Stimulated activated memory B cell treated with anti-CD40 and anti-IgM and Interleukin-4, amounts not matched to agents 10 μg/mL and 1 μg/mL and 100 μg/mL, for 72 hours (primary cell): ENCODE data around the gene CELF5.

Experiments
- ATAC-seq: fragments of 150-1000 bp; cut with Tn5 transposase; 2 replicates; pipeline ENCODE4 v1.10.0; 2021
- H3K27ac Mint-ChIP-seq: one replicate; pipeline ENCODE4 v1.8.0; 2022; ENCODE audit warnings: mild to moderate bottlenecking, mixed read lengths
- H3K27me3 Mint-ChIP-seq: one replicate; pipeline ENCODE4 v1.8.0; 2022; ENCODE audit warnings: mixed read lengths
- H3K36me3 Mint-ChIP-seq: one replicate; pipeline ENCODE4 v1.8.0; 2022; ENCODE audit warnings: mixed read lengths
- H3K4me1 Mint-ChIP-seq: one replicate; pipeline ENCODE4 v1.8.0; 2022; ENCODE audit warnings: mixed read lengths
- H3K4me3 Mint-ChIP-seq: one replicate; pipeline ENCODE4 v1.8.0; 2022; ENCODE audit warnings: mild to moderate bottlenecking, moderate library complexity, mixed read lengths
- H3K9me3 Mint-ChIP-seq: one replicate; pipeline ENCODE4 v1.8.0; 2022; ENCODE audit warnings: mixed read lengths

Gene CELF5

DNA sequence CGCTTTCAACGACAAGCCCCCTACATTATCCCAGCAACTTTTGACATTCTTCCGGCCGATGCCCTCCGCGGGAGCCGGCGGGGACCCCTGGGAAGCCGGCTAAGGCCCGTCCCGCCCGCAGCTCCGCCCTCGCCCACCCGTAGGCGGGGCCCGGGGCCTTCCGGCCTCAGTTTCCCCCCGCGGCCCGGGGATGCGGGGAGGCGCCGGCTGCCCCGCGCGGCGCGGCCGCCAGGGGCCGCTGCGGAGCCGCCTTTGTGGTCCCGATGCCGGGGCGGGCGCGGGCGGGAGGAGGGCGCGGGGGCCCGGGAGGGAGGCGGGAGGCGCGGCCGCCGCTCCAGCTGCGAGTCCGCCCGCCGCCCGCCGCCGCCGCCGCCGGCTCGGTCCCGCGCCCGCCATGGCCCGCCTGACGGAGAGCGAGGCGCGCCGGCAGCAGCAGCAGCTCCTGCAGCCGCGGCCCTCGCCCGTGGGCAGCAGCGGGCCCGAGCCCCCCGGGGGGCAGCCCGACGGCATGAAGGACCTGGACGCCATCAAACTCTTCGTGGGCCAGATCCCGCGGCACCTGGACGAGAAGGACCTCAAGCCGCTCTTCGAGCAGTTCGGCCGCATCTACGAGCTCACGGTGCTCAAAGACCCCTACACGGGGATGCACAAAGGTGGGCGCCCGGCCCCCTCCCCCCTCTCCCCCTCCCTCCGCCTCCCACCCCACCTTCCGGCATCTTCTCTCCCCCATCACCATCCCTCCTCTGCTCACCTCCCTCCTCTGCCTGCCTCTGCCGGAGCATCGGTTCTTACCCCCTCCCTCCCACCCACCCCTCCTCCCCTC is at the start of gene CELF5:
Gene CELF5, plus strand, starts transcription at position 316 of the 823 bp plus-strand sequence. Its CDS starts 79 bp downstream, at position 395.
- peak; percentile 37 for ATAC-seq
- no peaks in the 10 kb centered on the region for H3K36me3 Mint-ChIP-seq
- peaks cover 47% of the 10 kb centered on the region for H3K27me3 Mint-ChIP-seq
- peaks cover 17% of the 10 kb centered on the region for H3K4me1 Mint-ChIP-seq
- peak within 1 kb of the TSS; percentile 64 for H3K4me3 Mint-ChIP-seq
- H3K27ac Mint-ChIP-seq: no peak within 1 kb of the TSS
- no peaks in the 10 kb centered on the region for H3K9me3 Mint-ChIP-seq

DNA sequence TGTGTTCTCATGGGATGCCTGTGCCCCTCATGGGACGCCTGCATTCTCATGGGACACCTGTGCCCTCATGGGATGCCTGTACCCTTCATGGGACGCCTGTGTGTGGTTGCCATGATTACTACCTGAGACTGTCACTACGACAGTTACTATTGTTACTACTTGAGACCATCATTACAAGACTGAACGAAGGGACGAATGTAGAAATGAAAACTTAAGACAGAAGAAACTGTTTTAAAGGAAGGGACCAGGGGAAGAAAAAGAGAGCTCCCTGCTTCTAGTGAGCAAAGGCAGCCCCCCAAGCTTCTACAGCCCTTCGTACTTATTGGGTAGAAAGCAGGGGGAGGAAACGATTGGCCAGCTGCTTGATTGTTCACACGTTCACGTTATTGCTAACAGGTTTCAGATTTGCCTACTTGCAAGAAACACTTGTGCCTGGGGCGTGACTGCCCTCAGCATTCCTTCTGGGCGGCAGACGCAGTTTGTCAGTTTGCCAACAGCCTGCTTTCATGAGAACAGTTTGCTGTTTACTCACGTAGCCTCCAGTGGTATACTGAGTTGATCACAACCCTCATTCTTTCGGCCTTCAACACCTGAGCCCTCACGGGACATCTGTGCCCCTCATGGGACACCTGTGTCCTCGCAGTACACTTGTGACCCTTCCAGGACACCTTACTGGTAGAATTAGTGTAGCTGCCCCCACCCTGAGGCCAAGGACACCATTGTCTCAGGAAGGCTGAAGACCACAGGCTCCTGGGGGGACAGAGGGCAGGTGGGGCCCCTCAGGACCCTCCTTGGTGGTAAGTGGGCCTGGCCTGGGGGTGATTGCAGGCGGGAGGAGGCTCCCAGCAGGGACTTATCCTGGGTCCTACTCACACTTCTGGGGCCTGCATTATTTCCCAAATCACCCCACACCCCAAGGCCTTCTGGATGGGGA is 48.4 kb upstream of the CELF5 start:
- no peak for ATAC-seq
- peaks cover 6% of the 10 kb centered on the region for H3K36me3 Mint-ChIP-seq
- no peaks in the 10 kb centered on the region for H3K9me3 Mint-ChIP-seq
- H3K4me3 Mint-ChIP-seq: no peak overlapping the region
- peaks cover 36% of the 10 kb centered on the region for H3K4me1 Mint-ChIP-seq
- H3K27ac Mint-ChIP-seq: peak overlapping the region; percentile 67
- no peaks in the 10 kb centered on the region for H3K27me3 Mint-ChIP-seq

DNA sequence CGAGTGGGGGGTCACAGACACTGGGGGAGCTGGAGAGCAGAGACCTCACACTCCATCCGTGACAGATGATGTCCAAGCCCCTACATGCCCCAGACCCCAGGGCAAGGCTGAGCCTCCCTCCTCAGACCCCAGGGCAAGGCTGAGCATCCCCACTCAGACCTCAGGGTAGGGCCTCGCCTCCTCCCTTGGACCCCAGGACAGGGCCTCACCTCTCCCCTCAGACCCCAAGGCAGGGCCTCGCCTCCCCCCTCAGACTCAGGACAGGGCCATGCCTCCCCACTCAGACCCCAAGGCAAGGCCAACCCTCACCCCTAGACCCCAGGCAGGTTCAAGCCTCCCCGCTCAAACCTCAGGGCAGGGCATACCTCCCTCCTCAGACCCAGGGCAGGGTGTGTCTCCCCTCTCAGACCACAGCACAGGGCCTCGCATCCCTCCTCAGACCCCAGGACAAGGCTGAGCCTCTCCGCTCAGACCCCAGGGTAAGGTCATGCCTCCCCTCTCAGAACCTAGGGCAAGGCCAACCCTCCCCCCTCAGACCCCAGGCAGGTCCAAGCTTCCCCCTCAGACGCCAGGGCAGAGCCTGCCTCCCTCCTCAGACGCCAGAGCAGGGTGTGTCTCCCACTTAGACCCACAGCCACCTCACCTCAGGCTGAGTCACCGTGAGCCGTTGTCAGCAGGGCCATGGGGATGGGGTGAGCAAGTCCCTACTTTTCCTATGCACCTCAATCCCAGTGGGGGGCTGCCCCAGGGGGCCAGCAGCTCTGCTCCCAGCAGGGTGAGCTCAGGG is 47.6 kb upstream of the CELF5 start:
- peaks cover 6% of the 10 kb centered on the region for H3K36me3 Mint-ChIP-seq
- H3K9me3 Mint-ChIP-seq: no peaks in the 10 kb centered on the region
- peaks cover 28% of the 10 kb centered on the region for H3K4me1 Mint-ChIP-seq
- peak overlapping the region; percentile 67 for H3K27ac Mint-ChIP-seq
- H3K4me3 Mint-ChIP-seq: peak overlapping the region; percentile 48
- ATAC-seq: no peak
- no peaks in the 10 kb centered on the region for H3K27me3 Mint-ChIP-seq

DNA sequence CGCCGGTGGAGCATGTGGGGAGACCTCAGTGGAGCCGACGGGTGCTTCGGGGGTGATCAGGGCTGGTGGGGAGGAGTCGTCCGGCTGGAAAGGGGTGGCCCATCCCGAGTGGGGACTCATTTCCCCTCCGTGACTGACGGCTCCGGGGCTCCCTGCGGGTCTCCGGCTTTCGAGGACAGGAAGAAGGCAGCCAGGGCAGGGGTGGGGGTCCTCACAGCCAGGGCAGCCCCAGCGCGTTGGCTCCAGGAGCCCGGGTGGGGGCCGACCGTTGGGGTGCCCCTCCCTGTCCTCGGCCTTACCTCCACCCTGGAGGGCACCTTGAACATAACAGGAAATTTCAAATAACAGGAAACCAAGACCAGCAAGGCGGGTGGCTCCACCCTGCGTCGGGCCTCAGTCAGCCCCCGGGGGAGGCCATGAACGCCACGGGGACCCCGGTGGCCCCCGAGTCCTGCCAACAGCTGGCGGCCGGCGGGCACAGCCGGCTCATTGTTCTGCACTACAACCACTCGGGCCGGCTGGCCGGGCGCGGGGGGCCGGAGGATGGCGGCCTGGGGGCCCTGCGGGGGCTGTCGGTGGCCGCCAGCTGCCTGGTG is 46.0 kb upstream of the CELF5 start, which contains the start of gene S1PR4:
Gene S1PR4, plus strand, starts transcription at position 393 of the 596 bp plus-strand sequence. Its CDS starts 24 bp downstream, at position 417.
- ATAC-seq: peak; percentile 79
- H3K27ac Mint-ChIP-seq: peak within 1 kb of the TSS; percentile 99
- H3K27me3 Mint-ChIP-seq: no peaks in the 10 kb centered on the region
- H3K4me3 Mint-ChIP-seq: peak within 1 kb of the TSS; percentile 97
- H3K36me3 Mint-ChIP-seq: peaks cover 6% of the 10 kb centered on the region
- no peaks in the 10 kb centered on the region for H3K9me3 Mint-ChIP-seq
- peaks cover 30% of the 10 kb centered on the region for H3K4me1 Mint-ChIP-seq

DNA sequence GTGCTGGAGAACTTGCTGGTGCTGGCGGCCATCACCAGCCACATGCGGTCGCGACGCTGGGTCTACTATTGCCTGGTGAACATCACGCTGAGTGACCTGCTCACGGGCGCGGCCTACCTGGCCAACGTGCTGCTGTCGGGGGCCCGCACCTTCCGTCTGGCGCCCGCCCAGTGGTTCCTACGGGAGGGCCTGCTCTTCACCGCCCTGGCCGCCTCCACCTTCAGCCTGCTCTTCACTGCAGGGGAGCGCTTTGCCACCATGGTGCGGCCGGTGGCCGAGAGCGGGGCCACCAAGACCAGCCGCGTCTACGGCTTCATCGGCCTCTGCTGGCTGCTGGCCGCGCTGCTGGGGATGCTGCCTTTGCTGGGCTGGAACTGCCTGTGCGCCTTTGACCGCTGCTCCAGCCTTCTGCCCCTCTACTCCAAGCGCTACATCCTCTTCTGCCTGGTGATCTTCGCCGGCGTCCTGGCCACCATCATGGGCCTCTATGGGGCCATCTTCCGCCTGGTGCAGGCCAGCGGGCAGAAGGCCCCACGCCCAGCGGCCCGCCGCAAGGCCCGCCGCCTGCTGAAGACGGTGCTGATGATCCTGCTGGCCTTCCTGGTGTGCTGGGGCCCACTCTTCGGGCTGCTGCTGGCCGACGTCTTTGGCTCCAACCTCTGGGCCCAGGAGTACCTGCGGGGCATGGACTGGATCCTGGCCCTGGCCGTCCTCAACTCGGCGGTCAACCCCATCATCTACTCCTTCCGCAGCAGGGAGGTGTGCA is 45.3 kb upstream of the CELF5 start:
- Mint-ChIP-seq H3K4me1 (peaks cover 36% of the 10 kb centered on the region), H3K4me3 (peak overlapping the region; percentile 97), H3K9me3 (no peaks in the 10 kb centered on the region), H3K27ac (peak overlapping the region; percentile 99), H3K36me3 (peaks cover 10% of the 10 kb centered on the region), H3K27me3 (no peaks in the 10 kb centered on the region)
- peak; percentile 11 for ATAC-seq

DNA sequence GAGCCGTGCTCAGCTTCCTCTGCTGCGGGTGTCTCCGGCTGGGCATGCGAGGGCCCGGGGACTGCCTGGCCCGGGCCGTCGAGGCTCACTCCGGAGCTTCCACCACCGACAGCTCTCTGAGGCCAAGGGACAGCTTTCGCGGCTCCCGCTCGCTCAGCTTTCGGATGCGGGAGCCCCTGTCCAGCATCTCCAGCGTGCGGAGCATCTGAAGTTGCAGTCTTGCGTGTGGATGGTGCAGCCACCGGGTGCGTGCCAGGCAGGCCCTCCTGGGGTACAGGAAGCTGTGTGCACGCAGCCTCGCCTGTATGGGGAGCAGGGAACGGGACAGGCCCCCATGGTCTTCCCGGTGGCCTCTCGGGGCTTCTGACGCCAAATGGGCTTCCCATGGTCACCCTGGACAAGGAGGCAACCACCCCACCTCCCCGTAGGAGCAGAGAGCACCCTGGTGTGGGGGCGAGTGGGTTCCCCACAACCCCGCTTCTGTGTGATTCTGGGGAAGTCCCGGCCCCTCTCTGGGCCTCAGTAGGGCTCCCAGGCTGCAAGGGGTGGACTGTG is 44.6 kb upstream of the CELF5 start:
- Mint-ChIP-seq H3K27me3 (no peaks in the 10 kb centered on the region), H3K36me3 (peaks cover 14% of the 10 kb centered on the region), H3K4me3 (peak overlapping the region; percentile 97), H3K27ac (peak overlapping the region; percentile 99), H3K9me3 (no peaks in the 10 kb centered on the region), H3K4me1 (peaks cover 43% of the 10 kb centered on the region)
- ATAC-seq: peak; percentile 60

DNA sequence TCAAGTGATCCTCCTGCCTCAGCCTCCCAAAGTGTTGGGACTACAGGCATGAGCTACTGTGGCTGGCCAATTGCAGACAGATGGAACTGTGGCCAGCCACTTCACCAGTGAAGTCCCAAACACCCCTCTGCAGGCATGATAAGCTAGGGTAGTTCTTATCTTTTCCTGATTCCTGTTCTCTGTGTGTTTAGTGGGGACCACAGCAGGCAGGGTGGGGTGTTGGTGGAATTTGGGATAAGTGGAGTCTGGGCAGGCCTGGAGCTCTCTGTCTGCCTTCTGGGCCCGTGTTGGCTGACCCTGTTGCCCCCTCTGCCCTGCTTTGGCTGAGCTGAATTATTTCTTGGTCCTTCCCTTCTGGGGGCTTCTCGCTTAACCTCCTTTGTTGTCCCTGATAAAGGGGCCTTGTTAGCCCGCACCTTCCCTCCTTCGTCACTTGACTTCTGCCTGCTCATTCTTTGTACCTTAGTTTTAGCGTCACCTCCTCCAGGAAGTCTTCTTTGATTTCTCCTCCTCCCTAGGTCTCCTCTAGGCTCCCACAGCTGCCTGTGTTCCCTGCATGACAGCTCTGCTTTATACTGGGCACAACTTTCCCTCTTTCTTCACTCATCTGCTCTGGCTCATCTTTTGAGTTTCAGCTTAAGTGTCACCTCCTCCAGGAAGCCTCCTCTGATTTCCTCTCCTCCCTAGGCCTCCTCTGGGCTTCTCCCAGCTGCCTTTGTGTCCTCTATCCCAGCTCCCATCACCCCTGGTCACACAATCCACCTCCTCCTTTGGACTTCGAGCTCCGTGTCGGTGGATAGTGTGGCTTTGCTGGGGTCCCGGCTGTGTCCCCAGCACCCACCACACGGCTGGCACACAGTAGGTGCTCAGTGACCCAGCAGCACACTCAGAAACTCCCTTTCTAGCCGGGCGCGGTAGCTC is 40.5 kb upstream of the CELF5 start:
- Mint-ChIP-seq H3K9me3 (no peaks in the 10 kb centered on the region), H3K4me3 (peak overlapping the region; percentile 94), H3K27me3 (no peaks in the 10 kb centered on the region), H3K4me1 (peaks cover 56% of the 10 kb centered on the region), H3K27ac (peak overlapping the region; percentile 85), H3K36me3 (peaks cover 23% of the 10 kb centered on the region)
- no peak for ATAC-seq

DNA sequence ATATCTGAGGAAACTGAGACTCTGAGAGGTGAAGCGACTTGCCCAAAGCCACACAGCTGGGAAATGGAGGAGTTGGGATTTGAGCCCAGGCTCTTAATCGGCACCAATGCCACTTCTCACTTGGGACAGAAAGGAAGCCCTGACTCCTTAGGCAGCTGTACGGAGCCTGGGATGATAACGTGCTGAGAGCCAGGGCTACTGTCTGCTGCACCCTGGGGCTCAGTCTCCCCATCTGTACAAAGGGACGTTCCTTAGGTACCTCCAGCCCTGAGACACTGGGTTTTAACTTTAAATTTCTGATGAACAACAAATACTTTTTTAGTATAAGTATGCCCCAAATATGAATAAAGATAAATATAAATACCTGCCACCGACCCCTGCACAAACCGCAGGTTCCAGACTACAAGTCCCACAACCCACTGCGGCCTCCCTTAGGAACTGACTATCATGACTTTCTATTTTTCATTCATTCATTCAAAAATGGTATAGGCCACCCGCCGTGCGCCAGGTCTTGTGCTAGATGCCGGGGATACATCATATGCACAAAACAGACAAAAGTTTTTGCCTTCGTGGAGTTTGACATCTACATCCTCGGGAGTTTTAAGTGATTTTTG is 39.5 kb upstream of the CELF5 start:
- Mint-ChIP-seq H3K9me3 (no peaks in the 10 kb centered on the region), H3K4me1 (peaks cover 59% of the 10 kb centered on the region), H3K27ac (peak overlapping the region; percentile 85), H3K4me3 (peak overlapping the region; percentile 94), H3K27me3 (no peaks in the 10 kb centered on the region), H3K36me3 (peaks cover 26% of the 10 kb centered on the region)
- peak; percentile 38 for ATAC-seq

DNA sequence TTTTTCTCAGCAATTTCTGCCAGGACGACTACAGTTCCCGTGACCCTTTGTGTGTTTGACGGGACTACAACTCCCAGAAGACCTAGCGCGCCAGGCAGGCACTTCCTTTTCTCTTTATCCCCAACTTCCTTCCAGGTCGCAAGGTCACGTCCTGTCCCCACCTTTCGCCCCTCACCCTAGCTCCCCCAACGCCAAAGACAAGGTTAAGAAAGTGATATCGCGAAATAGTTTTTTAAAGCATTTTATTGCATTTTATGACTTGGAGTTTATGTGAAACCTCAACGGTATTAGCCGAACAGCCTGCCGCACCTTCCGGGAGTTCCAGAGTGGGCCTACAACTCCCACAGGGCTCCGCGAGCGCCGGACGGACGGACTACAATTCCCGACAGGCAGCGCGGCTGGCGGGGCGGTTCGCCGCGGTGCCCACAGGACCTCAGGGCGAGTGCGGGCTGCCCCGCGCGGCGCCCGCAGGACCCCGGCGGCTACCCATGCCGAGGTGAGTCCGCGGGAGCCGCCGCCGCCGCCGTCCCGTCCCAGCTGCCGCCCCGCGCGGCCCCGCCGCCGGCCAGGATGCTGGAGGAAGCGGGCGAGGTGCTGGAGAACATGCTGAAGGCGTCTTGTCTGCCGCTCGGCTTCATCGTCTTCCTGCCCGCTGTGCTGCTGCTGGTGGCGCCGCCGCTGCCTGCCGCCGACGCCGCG is 38.9 kb upstream of the CELF5 start, which contains the start of gene NCLN:
Gene NCLN, plus strand, starts transcription at position 470 of the 699 bp plus-strand sequence. Its CDS starts 101 bp downstream, at position 571.
- H3K36me3 Mint-ChIP-seq: peaks cover 24% of the 10 kb centered on the region
- H3K9me3 Mint-ChIP-seq: no peaks in the 10 kb centered on the region
- H3K4me1 Mint-ChIP-seq: peaks cover 60% of the 10 kb centered on the region
- peak within 1 kb of the TSS; percentile 85 for H3K27ac Mint-ChIP-seq
- no peaks in the 10 kb centered on the region for H3K27me3 Mint-ChIP-seq
- peak within 1 kb of the TSS; percentile 94 for H3K4me3 Mint-ChIP-seq
- peak; percentile 95 for ATAC-seq

DNA sequence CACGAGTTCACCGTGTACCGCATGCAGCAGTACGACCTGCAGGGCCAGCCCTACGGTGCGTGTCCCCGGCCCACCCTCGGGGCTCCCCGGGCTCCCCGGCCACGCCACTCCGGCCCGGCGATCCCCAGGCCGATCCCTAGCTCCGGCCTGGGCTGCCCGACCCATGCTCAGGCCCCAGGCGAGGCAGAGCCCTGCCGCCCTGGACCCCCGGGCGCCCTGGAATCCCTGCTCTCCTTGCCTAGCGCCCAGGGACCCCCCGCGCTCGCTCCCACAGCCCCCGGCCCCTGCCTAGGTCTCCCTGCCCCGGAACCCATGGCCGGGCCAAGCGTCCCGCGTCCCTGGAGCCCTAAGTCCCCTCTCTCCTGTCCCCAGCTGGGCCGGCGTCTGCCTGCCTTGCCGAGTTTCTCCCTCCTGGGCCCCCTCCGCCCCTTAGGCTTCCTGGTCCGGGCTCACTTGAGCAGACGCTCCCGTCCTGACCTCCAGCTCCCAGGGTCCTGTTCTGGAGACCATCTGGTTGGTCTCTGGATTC is 38.2 kb upstream of the CELF5 start:
- H3K4me3 Mint-ChIP-seq: peak overlapping the region; percentile 94
- peaks cover 66% of the 10 kb centered on the region for H3K4me1 Mint-ChIP-seq
- H3K36me3 Mint-ChIP-seq: peaks cover 26% of the 10 kb centered on the region
- H3K27me3 Mint-ChIP-seq: no peaks in the 10 kb centered on the region
- no peak for ATAC-seq
- H3K9me3 Mint-ChIP-seq: no peaks in the 10 kb centered on the region
- peak overlapping the region; percentile 85 for H3K27ac Mint-ChIP-seq

DNA sequence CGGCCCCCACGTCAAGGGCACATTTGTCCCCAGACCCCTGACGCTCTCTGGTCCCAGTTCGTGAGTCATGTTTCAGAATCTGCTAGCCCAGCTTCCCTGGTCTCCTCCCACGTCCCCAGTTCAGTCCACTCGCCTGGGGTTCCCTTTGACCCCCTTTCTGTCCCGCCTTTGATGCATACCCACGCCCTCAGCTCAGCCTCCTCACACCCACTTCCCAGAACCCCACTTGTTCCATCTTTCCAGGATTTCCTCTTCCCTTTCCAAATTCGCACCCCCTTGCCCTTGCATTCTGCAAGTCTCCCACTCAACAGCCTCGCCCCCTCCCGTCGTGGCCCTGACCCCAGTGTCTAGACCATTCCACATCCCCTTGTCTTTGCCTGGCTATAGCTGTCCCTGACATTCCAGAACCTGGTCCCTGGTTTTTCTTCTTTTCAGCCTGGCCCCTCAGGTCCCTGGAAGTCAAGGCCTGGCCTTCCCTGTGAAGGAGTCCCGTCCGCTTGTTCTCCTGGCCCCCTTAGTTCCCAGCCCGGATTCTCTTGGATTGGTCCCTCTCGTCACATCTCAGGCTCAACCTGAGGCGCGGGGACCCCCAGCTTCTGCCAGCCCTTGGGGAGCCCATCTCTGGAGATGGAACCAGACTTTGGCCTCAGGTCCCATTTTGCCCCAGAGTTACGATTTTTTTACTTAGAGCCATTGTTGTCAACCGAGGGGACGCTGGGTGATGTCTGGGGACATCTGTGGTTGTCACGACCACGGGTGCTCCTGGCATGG is 37.4 kb upstream of the CELF5 start:
- no peak for ATAC-seq
- no peaks in the 10 kb centered on the region for H3K9me3 Mint-ChIP-seq
- H3K36me3 Mint-ChIP-seq: peaks cover 26% of the 10 kb centered on the region
- no peaks in the 10 kb centered on the region for H3K27me3 Mint-ChIP-seq
- peak overlapping the region; percentile 85 for H3K27ac Mint-ChIP-seq
- peak overlapping the region; percentile 94 for H3K4me3 Mint-ChIP-seq
- peaks cover 66% of the 10 kb centered on the region for H3K4me1 Mint-ChIP-seq
